ENCODE results near the gene SIRT7. TPM values are rescaled to one million over a fixed set of nuclear protein-coding genes. Genes with fewer than 3 reads are reported as not detected.

SIRT7 gene
- total RNA-seq, 4 donors from 2014 or later, result 52.6 to 81.0 (median 60.7) TPM

DNA sequence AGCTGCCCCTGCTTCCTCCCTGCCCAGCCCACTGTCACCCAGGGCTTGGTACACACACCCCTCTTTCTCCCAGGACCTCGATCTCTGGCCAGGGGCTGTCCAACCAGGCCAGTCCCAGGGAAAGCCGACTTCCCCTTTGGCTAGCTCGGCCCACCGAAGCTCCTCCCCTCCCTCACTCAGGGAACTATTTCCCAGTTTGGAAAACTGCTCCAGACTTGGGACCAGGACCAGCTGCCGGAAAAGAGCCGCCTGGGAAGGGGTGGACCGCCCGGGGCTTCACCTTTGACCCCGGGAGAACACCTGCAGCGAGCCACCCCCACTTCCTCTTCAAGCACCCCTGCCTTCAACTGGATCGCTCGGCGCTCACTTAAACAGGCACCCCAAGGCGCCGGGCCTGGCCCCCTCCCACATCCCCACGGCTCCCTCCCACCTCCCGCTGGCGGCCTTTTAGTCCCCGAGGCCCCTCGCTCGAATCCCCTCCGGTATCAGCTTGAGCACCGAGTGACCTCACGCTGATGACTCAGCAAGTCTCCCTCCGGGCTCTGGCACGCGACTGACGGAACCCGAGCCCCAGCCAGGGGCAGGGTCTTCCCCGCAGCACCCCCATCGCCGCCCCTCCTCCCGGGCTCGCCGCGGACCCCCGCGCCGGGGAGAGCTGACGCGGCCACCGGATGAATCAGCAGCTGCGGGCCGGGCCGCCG lies 8.6 kb upstream of the SIRT7 start:
- Histone ChIP-seq H3K4me1 (peaks cover 53 to 78% (median 54%) of the 10 kb centered on the region in 3 donors), H3K4me3 (peak overlapping the region; percentile 79 to 99 (median 97)), H3K27ac (peak overlapping the region; percentile 96 to 99 (median 99)), H3K9me3 (no peaks in the 10 kb centered on the region), H3K27me3 (peaks cover 0 to 17% (median 0%) of the 10 kb centered on the region in 4 donors), H3K36me3 (peaks cover 10 to 15% (median 11%) of the 10 kb centered on the region in 3 donors)
- TF ChIP-seq POLR2A (IDR thresholded peaks at IDR 0.05), result peak in 1 of 4 donors; percentile 45
- TF ChIP-seq, protein P1, sequence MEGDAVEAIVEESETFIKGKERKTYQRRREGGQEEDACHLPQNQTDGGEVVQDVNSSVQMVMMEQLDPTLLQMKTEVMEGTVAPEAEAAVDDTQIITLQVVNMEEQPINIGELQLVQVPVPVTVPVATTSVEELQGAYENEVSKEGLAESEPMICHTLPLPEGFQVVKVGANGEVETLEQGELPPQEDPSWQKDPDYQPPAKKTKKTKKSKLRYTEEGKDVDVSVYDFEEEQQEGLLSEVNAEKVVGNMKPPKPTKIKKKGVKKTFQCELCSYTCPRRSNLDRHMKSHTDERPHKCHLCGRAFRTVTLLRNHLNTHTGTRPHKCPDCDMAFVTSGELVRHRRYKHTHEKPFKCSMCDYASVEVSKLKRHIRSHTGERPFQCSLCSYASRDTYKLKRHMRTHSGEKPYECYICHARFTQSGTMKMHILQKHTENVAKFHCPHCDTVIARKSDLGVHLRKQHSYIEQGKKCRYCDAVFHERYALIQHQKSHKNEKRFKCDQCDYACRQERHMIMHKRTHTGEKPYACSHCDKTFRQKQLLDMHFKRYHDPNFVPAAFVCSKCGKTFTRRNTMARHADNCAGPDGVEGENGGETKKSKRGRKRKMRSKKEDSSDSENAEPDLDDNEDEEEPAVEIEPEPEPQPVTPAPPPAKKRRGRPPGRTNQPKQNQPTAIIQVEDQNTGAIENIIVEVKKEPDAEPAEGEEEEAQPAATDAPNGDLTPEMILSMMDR (IDR thresholded peaks at IDR 0.05), result no peak
- WGBS, 2 donors, result 0% methylated on average over 5 to 9 of the region's 46 CpGs
- DNase-seq, result no peak
- intact Hi-C loops (cut with DNase I), result no loop called here

DNA sequence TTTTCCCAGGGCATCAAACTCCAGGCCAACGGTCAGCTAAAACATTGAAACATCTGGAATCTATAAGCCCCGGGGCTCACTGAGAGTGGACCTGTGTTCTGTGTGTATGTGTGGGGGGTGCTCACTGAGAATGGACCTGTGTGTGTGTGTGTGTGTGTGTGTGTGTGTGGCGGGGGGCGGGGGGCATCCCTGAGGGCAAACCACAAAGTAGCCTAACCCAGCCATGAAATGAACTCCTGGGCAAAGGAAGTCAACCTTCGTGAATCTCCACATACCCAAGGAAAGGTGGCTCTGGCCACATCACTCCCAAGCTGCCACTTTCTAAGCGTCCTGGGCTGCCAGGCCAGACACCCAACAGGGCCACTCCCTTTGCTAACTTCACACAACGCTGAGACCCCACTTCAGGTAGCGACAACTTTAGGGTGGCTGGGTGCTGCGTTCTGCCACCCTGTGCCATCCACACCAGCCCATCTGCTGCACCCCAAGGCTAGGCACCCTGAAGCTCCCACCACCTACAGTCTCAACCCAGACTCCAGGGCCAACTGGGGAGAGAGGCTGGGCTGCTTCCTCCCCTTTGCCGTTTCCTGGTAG lies 8.0 kb upstream of the SIRT7 start:
- DNase-seq, result no peak
- TF ChIP-seq, protein P1 (IDR thresholded peaks at IDR 0.05), result no peak
- no peak for TF ChIP-seq POLR2A (IDR thresholded peaks at IDR 0.05)
- intact Hi-C loops (cut with DNase I), result no loop called here
- peak overlapping the region; percentile 96 to 99 (median 99) for H3K27ac ChIP-seq
- peaks cover 0 to 10% (median 0%) of the 10 kb centered on the region in 4 donors for H3K27me3 ChIP-seq
- no peaks in the 10 kb centered on the region for H3K9me3 ChIP-seq
- WGBS, 2 donors, result 37 to 39% methylated on average over 5 to 6 of the region's 10 CpGs
- H3K36me3 ChIP-seq, result peaks cover 10 to 21% (median 11%) of the 10 kb centered on the region in 3 donors
- H3K4me1 ChIP-seq, result peaks cover 51 to 79% (median 53%) of the 10 kb centered on the region in 3 donors
- H3K4me3 ChIP-seq, result peak overlapping the region; percentile 79 to 99 (median 97)

DNA sequence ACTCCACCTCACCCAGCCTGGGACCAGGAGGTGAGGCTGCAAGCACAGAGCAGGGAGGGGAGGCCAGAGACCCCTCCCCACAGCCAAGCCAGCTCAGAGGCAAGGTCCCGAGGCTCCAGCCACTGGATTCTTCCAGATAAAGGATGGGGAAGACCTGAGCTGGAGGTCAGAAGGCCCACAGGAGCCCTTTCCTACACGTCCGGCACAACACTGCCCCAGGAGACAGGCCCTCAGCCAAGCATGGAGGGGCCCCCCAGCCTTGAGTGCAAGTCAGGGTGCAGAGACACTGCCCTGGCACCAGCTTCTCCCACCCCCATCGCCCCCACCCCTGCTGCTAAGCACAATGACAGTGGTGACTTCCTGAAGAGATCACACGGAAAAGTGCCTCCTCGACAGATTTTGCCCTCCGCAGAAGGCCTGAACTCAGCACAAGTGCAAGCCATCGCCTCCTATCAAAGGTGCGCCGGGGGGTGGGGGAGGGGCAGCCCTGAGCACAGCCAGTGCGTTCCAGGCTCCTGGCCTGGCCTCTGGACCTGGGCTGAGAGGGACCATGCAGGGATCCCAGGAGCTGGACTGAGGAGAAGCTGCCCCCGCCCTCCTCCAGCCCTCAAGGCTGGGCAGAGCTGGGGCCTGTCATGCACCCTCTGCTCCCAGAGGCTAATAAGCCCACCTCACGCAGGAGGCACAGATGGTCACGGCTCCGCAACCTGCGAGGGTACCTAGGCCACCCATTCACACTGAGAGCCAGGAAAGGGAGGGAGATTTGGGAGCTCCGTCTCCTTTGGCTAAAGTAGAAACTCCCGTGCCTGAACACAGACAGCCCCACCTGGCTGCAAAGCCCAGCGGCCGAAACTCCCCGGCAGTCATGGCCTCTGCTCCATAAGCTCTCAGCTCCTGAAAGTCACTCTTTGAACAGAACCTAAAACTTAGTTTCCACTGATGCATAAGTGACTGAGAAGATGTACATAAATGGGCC lies 6.9 kb upstream of the SIRT7 start:
- Histone ChIP-seq H3K4me1 (peaks cover 58 to 85% (median 62%) of the 10 kb centered on the region in 3 donors), H3K9me3 (no peaks in the 10 kb centered on the region), H3K27me3 (peaks cover 0 to 7% (median 0%) of the 10 kb centered on the region in 4 donors), H3K36me3 (peaks cover 11 to 32% (median 17%) of the 10 kb centered on the region in 3 donors), H3K27ac (peak overlapping the region; percentile 35 to 99 (median 88)), H3K4me3 (peak overlapping the region in 2 of 4 donors; percentile 4 to 60)
- 75% methylated on average over 5 of the region's 21 CpGs; no CpG with 5 or more reads in 1 of the 2 donors for WGBS, 2 donors
- intact Hi-C loops (cut with DNase I), result no loop called here
- no peak for TF ChIP-seq POLR2A (IDR thresholded peaks at IDR 0.05)
- TF ChIP-seq, protein P1 (IDR thresholded peaks at IDR 0.05), result no peak
- DNase-seq, result no peak

- Histone ChIP-seq H3K9me3 (no peaks in the 10 kb centered on the region), H3K4me3 (peak overlapping the region; percentile 28 to 60 (median 38)), H3K27ac (peak overlapping the region; percentile 81 to 99 (median 90)), H3K36me3 (peaks cover 11 to 41% (median 17%) of the 10 kb centered on the region in 3 donors), H3K4me1 (peaks cover 63 to 91% (median 72%) of the 10 kb centered on the region in 3 donors), H3K27me3 (no peaks in the 10 kb centered on the region)
- WGBS, 2 donors, result 9% methylated on average over 19 of the region's 32 CpGs; no CpG with 5 or more reads in 1 of the 2 donors
- TF ChIP-seq, protein P1 (IDR thresholded peaks at IDR 0.05), result no peak
- peak in 1 of 4 donors; percentile 33 for TF ChIP-seq POLR2A (IDR thresholded peaks at IDR 0.05)
- intact Hi-C loops (cut with DNase I), result no loop called here
- no peak for DNase-seq
Observed at GRCh38 chr17:81923302-81924260, 5.6 kb upstream of the SIRT7 start.
